Suprapubic skin (tissue), 3 donors: ENCODE data around the gene PDE3B.

ENCODE experiments used
- CTCF ChIP-seq, 2 donors: fragments of 200-600 bp in 1 of 2; fragments of 450-650 bp in 1 of 2; sonication (generic) in 1 of 2; IDR thresholded peaks; one replicate each; pipeline ENCODE4 v1.5.1; 2016 to 2019; ENCODE audit warnings: antibody characterized with exemption in 2 of 2, mild to moderate bottlenecking in 1 of 2, moderate library complexity in 1 of 2
- POLR2AphosphoS5 ChIP-seq, 3 donors: sonication (generic); formaldehyde crosslinking; IDR thresholded peaks; one replicate each; pipeline ENCODE4 v1.6.1; 2017; ENCODE audit warnings: antibody characterized with exemption in 3 of 3

DNA sequence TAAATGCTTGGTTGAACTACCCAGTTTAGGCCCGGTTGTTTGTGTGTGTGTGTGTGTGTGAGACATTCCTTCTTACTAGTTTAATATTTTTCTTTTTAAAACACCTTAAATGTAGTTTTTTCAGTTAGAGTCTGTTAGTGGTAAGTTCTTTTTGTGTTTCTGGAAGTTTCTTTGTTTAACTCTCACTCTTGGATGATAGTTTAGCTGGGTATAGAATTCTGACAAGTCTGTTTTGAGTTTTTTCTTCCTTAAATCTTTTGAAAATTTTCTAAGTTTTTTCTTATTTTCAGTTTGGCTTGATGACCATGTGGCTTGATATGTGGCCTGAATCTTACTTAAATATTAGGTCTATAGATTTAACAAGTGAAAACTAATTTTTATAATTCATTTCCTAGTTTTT lies 60.1 kb downstream of the PDE3B start:
- no peak for TF ChIP-seq POLR2AphosphoS5 (IDR thresholded peaks at IDR 0.05)
- TF ChIP-seq CTCF (IDR thresholded peaks at IDR 0.05) = no peak
